H9 (cell line): ENCODE results near the gene ARAP2. TPM values are rescaled to one million over a fixed set of nuclear protein-coding genes. Genes with fewer than 3 reads are reported as not detected.

ENCODE experiments used
- DNase-seq: peaks from one replicate; pipeline ENCODE4 v3.0.0-alpha.2; 2017
- H2AFZ ChIP-seq: one replicate; pipeline ENCODE4 v1.6.1; 2013; ENCODE audit warnings: mild to moderate bottlenecking, low read length, control low read depth, moderate library complexity
- H2AK5ac ChIP-seq: 2 replicates; pipeline ENCODE4 v1.6.1; 2013; ENCODE audit warnings: low read length, control low read depth, mixed read lengths; ENCODE audit not compliant: insufficient read length
- H2BK120ac ChIP-seq: one replicate; pipeline ENCODE4 v1.6.1; 2013; ENCODE audit warnings: low read depth, mild to moderate bottlenecking, low read length, control low read depth, inconsistent platforms; ENCODE audit not compliant: poor library complexity, severe bottlenecking
- H2BK12ac ChIP-seq: 2 replicates; pipeline ENCODE4 v1.6.1; 2013; ENCODE audit warnings: low read length, control low read depth, mixed read lengths, low read depth; ENCODE audit not compliant: insufficient read length
- H2BK15ac ChIP-seq: 2 replicates; pipeline ENCODE4 v1.6.1; 2013; ENCODE audit warnings: low read depth, low read length, control low read depth
- H2BK20ac ChIP-seq: one replicate; pipeline ENCODE4 v1.6.1; 2013; ENCODE audit warnings: low read depth, mild to moderate bottlenecking, low read length, control low read depth, inconsistent platforms; ENCODE audit not compliant: poor library complexity, severe bottlenecking
- H2BK5ac ChIP-seq: 2 replicates; pipeline ENCODE4 v1.6.1; 2013; ENCODE audit warnings: low read length, control low read depth, mixed read lengths; ENCODE audit not compliant: insufficient read length
- H3K14ac ChIP-seq: 2 replicates; pipeline ENCODE4 v1.6.1; 2013; ENCODE audit warnings: low read length, control low read depth; ENCODE audit not compliant: insufficient read depth
- H3K18ac ChIP-seq: 2 replicates; pipeline ENCODE4 v1.6.1; 2013; ENCODE audit warnings: low read depth, mild to moderate bottlenecking, mixed read lengths, low read length, control low read depth; ENCODE audit not compliant: insufficient read length
- H3K23ac ChIP-seq: 2 replicates; pipeline ENCODE4 v1.6.1; 2013; ENCODE audit warnings: low read length, control low read depth, mixed read lengths, low read depth; ENCODE audit not compliant: insufficient read length
- H3K23me2 ChIP-seq: 2 replicates; pipeline ENCODE4 v1.6.1; 2013; ENCODE audit warnings: low read depth, mild to moderate bottlenecking, mixed read lengths, low read length, control low read depth; ENCODE audit not compliant: insufficient read length, poor library complexity, severe bottlenecking
- H3K27ac ChIP-seq: 2 replicates; pipeline ENCODE4 v1.5.1; 2013; ENCODE audit warnings: low read length, control low read depth, mixed read lengths, low read depth; ENCODE audit not compliant: insufficient read length
- H3K27me3 ChIP-seq: 2 replicates; pipeline ENCODE4 v1.6.1; 2013; ENCODE audit warnings: low read length, control low read depth, inconsistent platforms; ENCODE audit not compliant: insufficient read depth
- H3K4ac ChIP-seq: 2 replicates; pipeline ENCODE4 v1.6.1; 2013; ENCODE audit warnings: low read depth, mild to moderate bottlenecking, control low read depth, inconsistent platforms, low read length, moderate library complexity
- H3K4me1 ChIP-seq: 2 replicates; pipeline ENCODE4 v1.6.1; 2013; ENCODE audit warnings: low read length, control low read depth, inconsistent platforms; ENCODE audit not compliant: insufficient read depth
- H3K4me2 ChIP-seq: 2 replicates; pipeline ENCODE4 v1.6.1; 2013; ENCODE audit warnings: low read length, control low read depth, mixed read lengths; ENCODE audit not compliant: insufficient read length, insufficient read depth
- H3K56ac ChIP-seq: 2 replicates; pipeline ENCODE4 v1.6.1; 2013; ENCODE audit warnings: low read depth, mild to moderate bottlenecking, mixed read lengths, low read length, control low read depth; ENCODE audit not compliant: insufficient read length
- H3K79me1 ChIP-seq: 2 replicates; pipeline ENCODE4 v1.6.1; 2013; ENCODE audit warnings: low read depth, mild to moderate bottlenecking, moderate library complexity, low read length, control low read depth, inconsistent platforms; ENCODE audit not compliant: insufficient read depth, poor library complexity, severe bottlenecking
- H3K79me2 ChIP-seq: 2 replicates; pipeline ENCODE4 v1.6.1; 2013; ENCODE audit warnings: low read length, control low read depth, inconsistent platforms; ENCODE audit not compliant: insufficient read depth
- H3K9ac ChIP-seq: 2 replicates; pipeline ENCODE4 v1.6.1; 2013; ENCODE audit warnings: low read length, control low read depth, mixed read lengths; ENCODE audit not compliant: insufficient read length; ENCODE audit errors: extremely low read depth
- H3K9me3 ChIP-seq: one replicate; pipeline ENCODE4 v1.6.1; 2013; ENCODE audit warnings: low read depth, low read length, inconsistent platforms; ENCODE audit not compliant: control insufficient read depth
- H3T11ph ChIP-seq: one replicate; pipeline ENCODE4 v1.6.1; 2013; ENCODE audit warnings: mild to moderate bottlenecking, low read length, control low read depth, inconsistent platforms
- H4K20me1 ChIP-seq: one replicate; pipeline ENCODE4 v1.6.1; 2013; ENCODE audit not compliant: control insufficient read depth, insufficient read length, insufficient read depth
- H4K5ac ChIP-seq: 2 replicates; pipeline ENCODE4 v1.6.1; 2013; ENCODE audit warnings: low read depth, mild to moderate bottlenecking, mixed read lengths, low read length, control low read depth; ENCODE audit not compliant: insufficient read length
- H4K8ac ChIP-seq: replicated peaks from 2 replicates; pipeline ENCODE4 v1.6.1; 2013; ENCODE audit warnings: low read length, control low read depth, mixed read lengths, low read depth; ENCODE audit not compliant: insufficient read length
- H4K91ac ChIP-seq: 2 replicates; pipeline ENCODE4 v1.6.1; 2013; ENCODE audit warnings: low read depth, mild to moderate bottlenecking, moderate library complexity, mixed read lengths, low read length, control low read depth; ENCODE audit not compliant: insufficient read length
- H3K27ac Mint-ChIP-seq, 3 experiments: 2 replicates in 2 of 3; 3 replicates in 1 of 3; pipeline ENCODE4 v1.8.0; 2020 to 2021; ENCODE audit warnings: mixed read lengths in 3 of 3, mild to moderate bottlenecking in 1 of 3, moderate library complexity in 1 of 3
- H3K27me3 Mint-ChIP-seq: 2 replicates; pipeline ENCODE4 v1.8.0; 2021; ENCODE audit warnings: low read depth, mild to moderate bottlenecking, moderate library complexity, mixed read lengths
- H3K36me3 Mint-ChIP-seq, 3 experiments: 2 replicates in 2 of 3; 3 replicates in 1 of 3; pipeline ENCODE4 v1.8.0; 2020 to 2021; ENCODE audit warnings: low read depth in 3 of 3, mixed read lengths in 3 of 3; ENCODE audit not compliant: insufficient read depth in 1 of 3
- H3K4me1 Mint-ChIP-seq, 2 experiments: 2 replicates each; pipeline ENCODE4 v1.8.0; 2020; ENCODE audit warnings: mixed read lengths in 2 of 2
- H3K4me3 Mint-ChIP-seq, 2 experiments: 2 replicates in 1 of 2; 3 replicates in 1 of 2; pipeline ENCODE4 v1.8.0; 2020 to 2021; ENCODE audit warnings: mild to moderate bottlenecking in 2 of 2, mixed read lengths in 2 of 2, moderate library complexity in 1 of 2
- H3K9me3 Mint-ChIP-seq, 2 experiments: 2 replicates in 1 of 2; 3 replicates in 1 of 2; pipeline ENCODE4 v1.8.0; 2020; ENCODE audit warnings: mild to moderate bottlenecking in 2 of 2, mixed read lengths in 2 of 2, moderate library complexity in 1 of 2
- WGBS: extraction: QIAGEN DNeasy Blood & Tissue Kit; methylation state at CpG from one replicate; pipeline ENCODE4 v1.1.7; 2013; ENCODE audit warnings: missing lambda C conversion rate, low lambda C conversion rate, mixed read lengths; ENCODE audit not compliant: insufficient read length; ENCODE audit errors: extremely low coverage; 5-methylcytosine and 5-hydroxymethylcytosine counted together
- total RNA-seq: library from RNA; stranded (reverse); gene quantifications from 2 replicates; pipeline ENCODE4 v1.2.1, GENCODE V29; 2021
- TF ChIP-seq, protein P1 (sequence below): fragments of 200-600 bp; sonication (generic); conservative IDR thresholded peaks from 3 replicates; pipeline ENCODE4 v1.8.0; 2021; ENCODE audit warnings: antibody characterized with exemption, mild to moderate bottlenecking

The ARAP2 gene
- total RNA-seq, 1 experiment from 2014 or later, result 6.3 TPM

DNA sequence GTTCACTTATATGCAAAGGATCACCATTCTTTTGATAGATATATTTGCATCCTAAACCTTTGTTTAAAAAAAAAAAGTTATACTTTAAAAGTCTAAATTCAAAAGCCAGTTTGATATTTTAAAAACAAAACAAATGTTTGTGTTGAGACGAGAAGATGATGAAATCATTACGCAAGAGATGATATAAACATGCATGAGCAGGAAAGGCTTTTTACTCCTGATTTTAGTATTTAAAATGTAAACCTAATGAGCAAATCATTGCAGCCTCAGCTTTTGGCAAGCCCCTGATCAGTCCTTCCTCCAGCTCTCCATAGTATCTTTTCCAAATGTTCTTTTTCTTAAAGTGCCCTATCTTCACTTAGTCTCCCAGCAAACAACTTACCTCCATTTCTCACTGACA is 115.6 kb downstream of the ARAP2 start:
- no peak overlapping the region for H2AFZ ChIP-seq
- no CpG with 5 or more reads among the region's 2 CpGs for WGBS
- no peak overlapping the region for H2BK5ac ChIP-seq
- no peak overlapping the region for H2AK5ac ChIP-seq
- H4K5ac ChIP-seq, result no peak overlapping the region
- Mint-ChIP-seq H3K4me3 (no peak overlapping the region), H3K9me3 (no peaks in the 10 kb centered on the region), H3K4me1 (peaks cover 22 to 23% of the 10 kb centered on the region in 2 experiments), H3K27ac (peak overlapping the region in 2 of 3 experiments; percentile 55 to 58; a peak in 5 of 7 replicates), H3K27me3 (no peaks in the 10 kb centered on the region), H3K36me3 (no peaks in the 10 kb centered on the region)
- no peaks in the 10 kb centered on the region; the same call in 1 of the 2 replicates for H3K4me1 ChIP-seq
- no peak overlapping the region for H2BK12ac ChIP-seq
- no peaks in the 10 kb centered on the region for H4K20me1 ChIP-seq
- no peaks in the 10 kb centered on the region for H3K79me2 ChIP-seq
- H3K18ac ChIP-seq, result no peak overlapping the region
- no peak overlapping the region for H3K56ac ChIP-seq
- no peak overlapping the region for H3K23ac ChIP-seq
- H3K9me3 ChIP-seq, result no peaks in the 10 kb centered on the region
- no peak overlapping the region for H3K14ac ChIP-seq
- no peak for DNase-seq
- no peak overlapping the region for H3K4ac ChIP-seq
- H4K91ac ChIP-seq, result no peak overlapping the region
- H3K4me2 ChIP-seq, result no peak overlapping the region
- TF ChIP-seq, protein P1, sequence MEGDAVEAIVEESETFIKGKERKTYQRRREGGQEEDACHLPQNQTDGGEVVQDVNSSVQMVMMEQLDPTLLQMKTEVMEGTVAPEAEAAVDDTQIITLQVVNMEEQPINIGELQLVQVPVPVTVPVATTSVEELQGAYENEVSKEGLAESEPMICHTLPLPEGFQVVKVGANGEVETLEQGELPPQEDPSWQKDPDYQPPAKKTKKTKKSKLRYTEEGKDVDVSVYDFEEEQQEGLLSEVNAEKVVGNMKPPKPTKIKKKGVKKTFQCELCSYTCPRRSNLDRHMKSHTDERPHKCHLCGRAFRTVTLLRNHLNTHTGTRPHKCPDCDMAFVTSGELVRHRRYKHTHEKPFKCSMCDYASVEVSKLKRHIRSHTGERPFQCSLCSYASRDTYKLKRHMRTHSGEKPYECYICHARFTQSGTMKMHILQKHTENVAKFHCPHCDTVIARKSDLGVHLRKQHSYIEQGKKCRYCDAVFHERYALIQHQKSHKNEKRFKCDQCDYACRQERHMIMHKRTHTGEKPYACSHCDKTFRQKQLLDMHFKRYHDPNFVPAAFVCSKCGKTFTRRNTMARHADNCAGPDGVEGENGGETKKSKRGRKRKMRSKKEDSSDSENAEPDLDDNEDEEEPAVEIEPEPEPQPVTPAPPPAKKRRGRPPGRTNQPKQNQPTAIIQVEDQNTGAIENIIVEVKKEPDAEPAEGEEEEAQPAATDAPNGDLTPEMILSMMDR, result no peak
- H3K9ac ChIP-seq, result no peak overlapping the region
- H2BK120ac ChIP-seq, result no peak overlapping the region
- H2BK15ac ChIP-seq, result no peak overlapping the region
- H3K79me1 ChIP-seq, result no peaks in the 10 kb centered on the region
- H3K27ac ChIP-seq, result no peak overlapping the region
- H4K8ac ChIP-seq, result no peak overlapping the region
- H3K23me2 ChIP-seq, result no peaks in the 10 kb centered on the region
- H3T11ph ChIP-seq, result no peak overlapping the region
- H2BK20ac ChIP-seq, result no peak overlapping the region
- H3K27me3 ChIP-seq, result no peaks in the 10 kb centered on the region
